ENCODE measurements around the gene BCAR3. TPM values are rescaled to one million over a fixed set of nuclear protein-coding genes. Genes with fewer than 3 reads are reported as not detected.

The BCAR3 gene
- total RNA-seq, 3 donors from 2014 or later = 26.7 to 42.7 (median 30.2) TPM

DNA sequence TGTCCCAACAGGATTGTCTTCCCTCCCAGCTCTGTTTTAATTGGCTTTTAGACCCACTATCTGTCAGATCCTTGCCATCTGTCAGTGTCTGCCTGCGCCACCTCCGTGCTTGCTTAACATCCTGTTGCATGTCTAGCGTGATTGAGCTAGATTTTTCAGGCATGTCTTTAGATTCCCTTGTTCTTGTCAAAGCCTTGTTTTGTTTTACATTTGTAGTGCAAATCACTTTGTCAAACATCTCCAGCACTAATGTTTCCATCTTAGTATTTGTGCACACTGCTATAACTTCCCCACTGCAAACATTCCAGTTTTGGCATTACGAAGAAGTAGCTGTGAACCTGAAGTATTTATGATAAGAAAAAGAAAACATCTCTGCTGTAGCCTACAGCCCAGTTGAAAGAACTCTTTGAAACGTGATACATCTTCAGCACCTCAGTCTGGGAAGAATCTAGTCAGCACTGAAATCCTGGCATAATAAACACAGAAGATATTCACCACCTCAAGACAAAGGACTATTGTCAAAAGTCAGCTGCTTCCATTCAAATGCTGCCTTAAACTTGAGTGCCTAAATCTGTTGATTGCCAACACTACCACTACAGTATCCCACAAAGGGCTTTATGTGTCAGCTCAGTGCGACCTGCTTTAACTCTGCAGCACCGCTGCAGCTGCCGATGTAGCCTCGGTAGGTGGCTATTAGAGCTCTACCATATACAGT lies 128.7 kb downstream of the BCAR3 start:
- intact Hi-C loops (cut with DNase I; ENCODE audit: low total_unique reads) = no loop called here
- Histone ChIP-seq H3K4me3 (no peak overlapping the region), H3K36me3 (no peaks in the 10 kb centered on the region), H3K27me3 (no peaks in the 10 kb centered on the region), H3K27ac (peak overlapping the region; percentile 34 to 52), H3K4me1 (peaks cover 0 to 18% of the 10 kb centered on the region in 2 donors), H3K9me3 (no peaks in the 10 kb centered on the region)
- TF ChIP-seq POLR2A (IDR thresholded peaks at IDR 0.05) (no peak), POLR2AphosphoS5 (IDR thresholded peaks at IDR 0.05) (no peak)
- TF ChIP-seq, protein P1, sequence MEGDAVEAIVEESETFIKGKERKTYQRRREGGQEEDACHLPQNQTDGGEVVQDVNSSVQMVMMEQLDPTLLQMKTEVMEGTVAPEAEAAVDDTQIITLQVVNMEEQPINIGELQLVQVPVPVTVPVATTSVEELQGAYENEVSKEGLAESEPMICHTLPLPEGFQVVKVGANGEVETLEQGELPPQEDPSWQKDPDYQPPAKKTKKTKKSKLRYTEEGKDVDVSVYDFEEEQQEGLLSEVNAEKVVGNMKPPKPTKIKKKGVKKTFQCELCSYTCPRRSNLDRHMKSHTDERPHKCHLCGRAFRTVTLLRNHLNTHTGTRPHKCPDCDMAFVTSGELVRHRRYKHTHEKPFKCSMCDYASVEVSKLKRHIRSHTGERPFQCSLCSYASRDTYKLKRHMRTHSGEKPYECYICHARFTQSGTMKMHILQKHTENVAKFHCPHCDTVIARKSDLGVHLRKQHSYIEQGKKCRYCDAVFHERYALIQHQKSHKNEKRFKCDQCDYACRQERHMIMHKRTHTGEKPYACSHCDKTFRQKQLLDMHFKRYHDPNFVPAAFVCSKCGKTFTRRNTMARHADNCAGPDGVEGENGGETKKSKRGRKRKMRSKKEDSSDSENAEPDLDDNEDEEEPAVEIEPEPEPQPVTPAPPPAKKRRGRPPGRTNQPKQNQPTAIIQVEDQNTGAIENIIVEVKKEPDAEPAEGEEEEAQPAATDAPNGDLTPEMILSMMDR (IDR thresholded peaks at IDR 0.05) = no peak
- DNase-seq (ENCODE audit: low spot score in 2 of 2) = no peak

DNA sequence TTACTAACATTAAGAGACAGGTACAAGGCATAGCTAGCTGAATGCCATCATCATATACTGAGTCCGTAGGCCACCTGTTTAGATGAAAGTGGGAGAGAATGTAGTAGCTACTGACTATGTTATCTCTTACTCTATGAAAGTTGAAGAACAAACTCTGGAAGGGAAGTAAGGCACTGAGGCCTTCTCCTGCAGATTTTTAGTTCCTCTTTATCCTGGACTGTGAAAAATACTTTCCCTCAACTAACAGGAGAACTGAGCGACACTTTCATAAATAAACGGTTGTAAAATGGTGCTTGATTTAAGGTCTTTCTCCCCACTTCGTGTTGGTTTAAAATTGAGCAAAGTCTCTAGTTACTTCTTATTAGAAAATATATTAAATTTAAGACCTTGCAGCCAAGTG lies 131.8 kb downstream of the BCAR3 start:
- no peaks in the 10 kb centered on the region for H3K27me3 ChIP-seq
- DNase-seq (ENCODE audit: low spot score in 2 of 2) = no peak
- no peaks in the 10 kb centered on the region for H3K9me3 ChIP-seq
- intact Hi-C loops (cut with DNase I; ENCODE audit: low total_unique reads) = loop anchor here (10.0 kb wide), 1 partner anchor 1515 kb away; no protein-coding TSS in a partner anchor
- H3K4me1 ChIP-seq = peaks cover 0 to 13% of the 10 kb centered on the region in 2 donors
- no peak overlapping the region for H3K27ac ChIP-seq
- H3K36me3 ChIP-seq = no peaks in the 10 kb centered on the region
- no peak overlapping the region for H3K4me3 ChIP-seq
- TF ChIP-seq POLR2A (IDR thresholded peaks at IDR 0.05) = no peak
- TF ChIP-seq POLR2AphosphoS5 (IDR thresholded peaks at IDR 0.05) = no peak
- TF ChIP-seq, protein P1 (IDR thresholded peaks at IDR 0.05) = no peak

DNA sequence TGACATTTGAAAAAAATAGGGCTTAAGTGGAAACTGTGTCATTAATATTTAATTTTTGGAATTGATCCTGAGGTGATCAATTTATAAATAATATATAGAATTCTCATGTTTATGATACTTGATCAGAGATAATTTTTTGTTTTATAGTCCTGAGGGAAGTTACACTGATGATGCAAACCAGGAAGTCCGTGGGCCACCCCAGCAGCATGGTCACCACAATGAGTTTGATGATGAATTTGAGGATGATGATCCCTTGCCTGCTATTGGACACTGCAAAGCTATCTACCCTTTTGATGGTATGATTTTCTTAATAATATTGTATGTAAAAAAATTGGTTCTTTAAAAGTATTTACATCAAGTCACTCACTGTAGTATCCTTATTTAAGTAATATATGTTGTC lies 132.5 kb downstream of the BCAR3 start:
- Histone ChIP-seq H3K4me3 (no peak overlapping the region), H3K36me3 (no peaks in the 10 kb centered on the region), H3K4me1 (peaks cover 0 to 7% of the 10 kb centered on the region in 2 donors), H3K9me3 (no peaks in the 10 kb centered on the region), H3K27me3 (no peaks in the 10 kb centered on the region), H3K27ac (no peak overlapping the region)
- no peak for DNase-seq (ENCODE audit: low spot score in 2 of 2)
- intact Hi-C loops (cut with DNase I; ENCODE audit: low total_unique reads) = loop anchor here (10.0 kb wide), 1 partner anchor 1516 kb away; no protein-coding TSS in a partner anchor
- no peak for TF ChIP-seq POLR2A (IDR thresholded peaks at IDR 0.05)
- TF ChIP-seq, protein P1 (IDR thresholded peaks at IDR 0.05) = no peak
- TF ChIP-seq POLR2AphosphoS5 (IDR thresholded peaks at IDR 0.05) = no peak

DNA sequence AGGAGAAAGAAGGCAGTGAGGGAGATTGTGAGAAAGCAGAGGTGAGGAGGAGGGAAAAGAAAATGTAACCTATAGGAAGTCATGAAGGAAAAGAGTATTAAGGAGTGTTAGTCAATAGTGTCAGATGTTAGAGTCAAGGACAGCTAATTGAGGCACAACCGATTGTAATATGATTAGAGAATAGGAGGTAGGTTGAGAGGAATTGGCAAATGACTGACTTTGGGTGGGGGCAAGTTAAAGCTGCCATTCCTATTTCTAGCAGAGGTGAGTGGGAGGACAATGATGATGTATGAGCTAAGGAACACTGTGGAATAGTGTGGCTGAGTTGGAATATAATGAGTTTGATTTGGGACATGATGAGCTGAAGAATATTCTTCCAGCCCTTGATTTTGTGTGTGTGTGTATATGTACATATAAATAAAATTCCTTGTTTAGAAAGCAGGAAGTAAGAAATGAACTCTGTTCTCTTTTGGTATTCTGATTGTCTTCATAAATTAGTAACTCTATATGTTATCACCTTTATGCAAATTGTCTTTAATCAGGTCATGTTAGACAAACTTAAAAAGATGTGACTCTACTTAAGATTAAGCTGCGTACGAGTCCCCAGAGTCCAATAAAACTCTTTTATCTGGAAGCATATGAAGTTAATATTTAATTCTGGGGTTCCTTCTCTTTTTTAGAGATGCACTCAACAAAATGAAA lies 135.3 kb downstream of the BCAR3 start:
- no peaks in the 10 kb centered on the region for H3K9me3 ChIP-seq
- no peak overlapping the region for H3K27ac ChIP-seq
- DNase-seq (ENCODE audit: low spot score in 2 of 2) = no peak
- no peak overlapping the region for H3K4me3 ChIP-seq
- no peaks in the 10 kb centered on the region for H3K4me1 ChIP-seq
- no peaks in the 10 kb centered on the region for H3K36me3 ChIP-seq
- intact Hi-C loops (cut with DNase I; ENCODE audit: low total_unique reads) = loop anchor here (10.0 kb wide), 1 partner anchor 1518 kb away; no protein-coding TSS in a partner anchor
- H3K27me3 ChIP-seq = no peaks in the 10 kb centered on the region
- TF ChIP-seq, protein P1 (IDR thresholded peaks at IDR 0.05) = no peak
- TF ChIP-seq POLR2A (IDR thresholded peaks at IDR 0.05) (no peak), POLR2AphosphoS5 (IDR thresholded peaks at IDR 0.05) (no peak)

DNA sequence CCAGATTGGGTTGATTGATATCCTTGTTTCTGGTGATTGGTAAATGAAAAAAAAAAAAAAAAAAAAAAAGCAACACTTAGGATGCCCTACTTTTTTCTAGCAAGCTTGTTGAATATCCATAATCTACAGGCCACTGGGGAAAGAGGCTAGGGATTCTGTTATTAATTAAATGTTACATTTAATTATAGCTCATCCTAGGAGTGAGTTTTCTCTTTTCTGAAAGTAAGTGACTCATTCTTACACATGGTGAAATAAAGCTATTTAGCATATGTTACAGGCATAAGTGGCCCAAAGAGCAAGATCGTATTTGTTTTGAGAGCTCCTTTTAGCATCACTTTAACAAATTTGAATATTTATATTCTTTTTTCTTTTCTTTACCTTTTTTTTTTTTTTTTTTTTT lies 139.2 kb downstream of the BCAR3 start:
- DNase-seq (ENCODE audit: low spot score in 2 of 2) = no peak
- Histone ChIP-seq H3K4me1 (no peaks in the 10 kb centered on the region), H3K4me3 (no peak overlapping the region), H3K9me3 (no peaks in the 10 kb centered on the region), H3K36me3 (no peaks in the 10 kb centered on the region), H3K27me3 (no peaks in the 10 kb centered on the region), H3K27ac (no peak overlapping the region)
- intact Hi-C loops (cut with DNase I; ENCODE audit: low total_unique reads) = loop anchor here (10.0 kb wide), 1 partner anchor 1522 kb away; no protein-coding TSS in a partner anchor
- TF ChIP-seq, protein P1 (IDR thresholded peaks at IDR 0.05) = no peak
- no peak for TF ChIP-seq POLR2A (IDR thresholded peaks at IDR 0.05)
- no peak for TF ChIP-seq POLR2AphosphoS5 (IDR thresholded peaks at IDR 0.05)
